HEK293T (cell line): ENCODE data around the gene REX1BD.

Experiments
- FOXA1 ChIP-seq: fragments of 450-650 bp; IDR thresholded peaks from 2 replicates; pipeline ENCODE4 v1.6.1; 2016; ENCODE audit warnings: mild to moderate bottlenecking
- FOXM1 ChIP-seq: fragments of 450-650 bp; IDR thresholded peaks from 2 replicates; pipeline ENCODE4 v1.6.1; 2017; ENCODE audit warnings: mild to moderate bottlenecking, borderline replicate concordance
- TARDBP ChIP-seq: fragments of 450-650 bp; IDR thresholded peaks from 2 replicates; pipeline ENCODE4 v1.6.1; 2016

DNA sequence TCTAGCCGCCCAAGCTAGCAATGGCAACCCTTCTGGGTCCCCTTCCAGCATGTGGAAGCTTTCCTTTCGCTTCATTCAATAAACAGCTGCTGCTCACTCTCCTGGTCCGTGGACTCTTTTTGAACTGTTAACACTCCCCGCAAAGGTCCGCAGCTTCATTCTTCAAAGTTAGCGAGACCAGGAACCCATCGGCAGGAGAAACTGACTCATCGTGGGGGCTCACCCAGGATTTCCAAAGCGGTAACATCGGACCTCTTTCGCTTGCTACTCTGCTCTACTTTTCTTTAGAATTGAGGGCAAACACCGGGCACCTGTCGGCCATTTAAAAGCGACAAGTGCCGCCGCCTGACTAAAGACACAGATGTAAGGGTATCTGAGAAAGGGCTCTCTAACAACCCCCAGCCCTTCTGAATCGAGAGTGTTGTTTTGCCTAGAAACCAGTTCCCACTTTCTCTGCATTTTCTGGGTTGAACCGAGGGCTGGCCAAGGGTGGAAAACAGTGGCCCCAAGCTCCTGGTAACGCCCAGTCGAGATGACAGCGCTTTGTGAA lies 11.2 kb upstream of the REX1BD start:
- TF ChIP-seq FOXA1 (no peak), FOXM1 (no peak), TARDBP (no peak)
